Astrocyte (in vitro differentiated cells and primary cell): ENCODE data around the gene MBNL1. TPM values are rescaled to one million over a fixed set of nuclear protein-coding genes. Genes with fewer than 3 reads are reported as not detected.

Experiments
- DNase-seq: peaks from one replicate; pipeline ENCODE4 v3.0.0-alpha.2; 2010; ENCODE audit warnings: low read depth
- FAIRE-seq: peaks from 2 replicates; lab custom pipeline; 2011; peaks lifted over from hg19 to GRCh38; lab: Jason Lieb, UNC
- H2AFZ ChIP-seq: 2 replicates; pipeline ENCODE4 v1.6.0; 2012; ENCODE audit warnings: low read depth, low read length, inconsistent platforms
- H3K27ac ChIP-seq: 2 replicates; pipeline ENCODE4 v1.5.1; 2011; ENCODE audit warnings: low read depth, low read length, inconsistent platforms
- H3K27me3 ChIP-seq: 2 replicates; pipeline ENCODE4 v1.6.0; 2011; ENCODE audit warnings: low read length, inconsistent platforms; ENCODE audit not compliant: insufficient read depth
- H3K36me3 ChIP-seq: 2 replicates; pipeline ENCODE4 v1.5.1; 2011; ENCODE audit warnings: low read length, inconsistent platforms; ENCODE audit not compliant: insufficient read depth
- H3K4me1 ChIP-seq: 2 replicates; pipeline ENCODE4 v1.5.1; 2011; ENCODE audit warnings: low read length, inconsistent platforms; ENCODE audit not compliant: insufficient read depth
- H3K4me2 ChIP-seq: 2 replicates; pipeline ENCODE4 v1.6.0; 2012; ENCODE audit warnings: low read length, inconsistent platforms
- H3K4me3 ChIP-seq: 2 replicates; pipeline ENCODE4 v1.5.1; 2011; ENCODE audit warnings: low read depth, mild to moderate bottlenecking, low read length, inconsistent platforms; ENCODE audit not compliant: insufficient read depth
- H3K79me2 ChIP-seq: 2 replicates; pipeline ENCODE4 v1.6.0; 2012; ENCODE audit warnings: mild to moderate bottlenecking, low read length, inconsistent platforms; ENCODE audit not compliant: insufficient read depth
- H3K9ac ChIP-seq: 2 replicates; pipeline ENCODE4 v1.6.0; 2012; ENCODE audit warnings: mild to moderate bottlenecking, low read length, inconsistent platforms
- H3K9me3 ChIP-seq: 2 replicates; pipeline ENCODE4 v1.5.1; 2012; ENCODE audit warnings: low read depth, mild to moderate bottlenecking, low read length, inconsistent platforms; ENCODE audit not compliant: insufficient read depth
- H4K20me1 ChIP-seq: 2 replicates; pipeline ENCODE4 v1.6.0; 2012; ENCODE audit warnings: low read length, inconsistent platforms; ENCODE audit not compliant: insufficient read depth
- H3K27ac Mint-ChIP-seq: one replicate; pipeline ENCODE4 v1.8.0; 2021; ENCODE audit warnings: mild to moderate bottlenecking, mixed read lengths; ENCODE audit not compliant: unreplicated experiment
- H3K27me3 Mint-ChIP-seq: one replicate; pipeline ENCODE4 v1.8.0; 2021; ENCODE audit warnings: low read depth, mixed read lengths; ENCODE audit not compliant: unreplicated experiment
- H3K36me3 Mint-ChIP-seq: one replicate; pipeline ENCODE4 v1.8.0; 2021; ENCODE audit warnings: low read depth, mixed read lengths; ENCODE audit not compliant: unreplicated experiment
- H3K4me1 Mint-ChIP-seq: one replicate; pipeline ENCODE4 v1.8.0; 2021; ENCODE audit warnings: low read depth, mixed read lengths; ENCODE audit not compliant: unreplicated experiment
- H3K4me3 Mint-ChIP-seq: one replicate; pipeline ENCODE4 v1.8.0; 2021; ENCODE audit warnings: mild to moderate bottlenecking, moderate library complexity, mixed read lengths; ENCODE audit not compliant: unreplicated experiment
- H3K9me3 Mint-ChIP-seq: one replicate; pipeline ENCODE4 v1.8.0; 2021; ENCODE audit warnings: mild to moderate bottlenecking, mixed read lengths; ENCODE audit not compliant: unreplicated experiment
- EZH2 ChIP-seq: IDR thresholded peaks from 2 replicates; pipeline ENCODE4 v1.6.1; 2012; ENCODE audit warnings: mild to moderate bottlenecking, low read length, inconsistent platforms; ENCODE audit not compliant: insufficient read depth
- total RNA-seq: library from RNA; stranded (reverse); gene quantifications from 2 replicates; pipeline ENCODE4 v1.2.1, GENCODE V29; 2021
- TF ChIP-seq, protein P1 (sequence below): IDR thresholded peaks from 2 replicates; pipeline ENCODE4 v1.5.1; 2011; ENCODE audit warnings: low read depth, mild to moderate bottlenecking, inconsistent platforms, low read length, moderate library complexity; ENCODE audit not compliant: insufficient read depth

MBNL1 gene
- total RNA-seq, 1 donor from 2014 or later, result 93.1 TPM

DNA sequence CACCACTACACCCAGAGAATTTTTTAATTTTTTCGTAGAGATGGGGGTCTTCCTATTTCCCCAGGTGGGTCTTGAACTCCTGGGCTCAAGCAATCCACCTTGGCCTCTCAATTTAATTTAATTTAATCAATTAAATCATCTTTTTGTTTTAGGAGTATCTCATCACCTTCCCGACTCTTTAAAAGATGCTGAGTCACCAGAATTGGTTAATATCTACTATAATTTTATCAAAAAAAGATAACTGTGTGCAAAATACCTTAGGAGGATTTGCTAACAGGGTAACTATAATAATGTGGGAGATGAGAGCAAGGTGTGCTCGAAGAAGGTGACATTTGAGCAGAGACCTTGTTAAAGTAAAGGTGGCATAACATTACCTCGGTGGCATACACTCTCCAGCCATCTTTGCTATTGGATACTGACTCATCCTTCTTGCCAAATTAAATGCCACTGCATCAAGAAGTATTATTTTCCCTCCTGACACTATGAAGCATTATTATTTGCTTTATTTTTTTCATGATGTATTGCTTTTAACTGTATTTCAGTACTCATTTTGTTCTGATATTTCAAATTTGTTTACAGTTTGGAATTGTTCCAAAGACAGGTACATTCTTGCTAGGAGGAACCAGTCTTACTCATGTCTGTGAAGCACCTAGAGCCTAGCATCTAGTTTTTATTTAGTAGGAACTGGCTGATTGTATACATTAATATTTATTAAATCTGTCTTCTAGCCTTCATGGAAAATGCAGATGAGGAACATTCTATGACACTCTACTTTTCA lies 200.7 kb downstream of the MBNL1 start:
- no peaks in the 10 kb centered on the region for H3K27me3 Mint-ChIP-seq
- no peak overlapping the region for H3K9ac ChIP-seq
- no peaks in the 10 kb centered on the region for H3K9me3 ChIP-seq
- no peaks in the 10 kb centered on the region for H3K27me3 ChIP-seq
- FAIRE-seq (no peak), DNase-seq (no peak)
- TF ChIP-seq, protein P1, sequence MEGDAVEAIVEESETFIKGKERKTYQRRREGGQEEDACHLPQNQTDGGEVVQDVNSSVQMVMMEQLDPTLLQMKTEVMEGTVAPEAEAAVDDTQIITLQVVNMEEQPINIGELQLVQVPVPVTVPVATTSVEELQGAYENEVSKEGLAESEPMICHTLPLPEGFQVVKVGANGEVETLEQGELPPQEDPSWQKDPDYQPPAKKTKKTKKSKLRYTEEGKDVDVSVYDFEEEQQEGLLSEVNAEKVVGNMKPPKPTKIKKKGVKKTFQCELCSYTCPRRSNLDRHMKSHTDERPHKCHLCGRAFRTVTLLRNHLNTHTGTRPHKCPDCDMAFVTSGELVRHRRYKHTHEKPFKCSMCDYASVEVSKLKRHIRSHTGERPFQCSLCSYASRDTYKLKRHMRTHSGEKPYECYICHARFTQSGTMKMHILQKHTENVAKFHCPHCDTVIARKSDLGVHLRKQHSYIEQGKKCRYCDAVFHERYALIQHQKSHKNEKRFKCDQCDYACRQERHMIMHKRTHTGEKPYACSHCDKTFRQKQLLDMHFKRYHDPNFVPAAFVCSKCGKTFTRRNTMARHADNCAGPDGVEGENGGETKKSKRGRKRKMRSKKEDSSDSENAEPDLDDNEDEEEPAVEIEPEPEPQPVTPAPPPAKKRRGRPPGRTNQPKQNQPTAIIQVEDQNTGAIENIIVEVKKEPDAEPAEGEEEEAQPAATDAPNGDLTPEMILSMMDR, result no peak
- TF ChIP-seq EZH2, result no peak
- peaks cover 11% of the 10 kb centered on the region for H3K36me3 ChIP-seq
- H3K27ac ChIP-seq, result no peak overlapping the region
- H3K79me2 ChIP-seq, result no peaks in the 10 kb centered on the region
- no peak overlapping the region for H3K4me3 ChIP-seq
- no peak overlapping the region for H3K4me3 Mint-ChIP-seq
- no peaks in the 10 kb centered on the region for H3K4me1 ChIP-seq
- H2AFZ ChIP-seq, result no peak overlapping the region
- peaks cover 1% of the 10 kb centered on the region for H3K36me3 Mint-ChIP-seq
- no peaks in the 10 kb centered on the region for H3K4me1 Mint-ChIP-seq
- H3K4me2 ChIP-seq, result no peak overlapping the region
- no peak overlapping the region for H3K27ac Mint-ChIP-seq
- H3K9me3 Mint-ChIP-seq, result no peaks in the 10 kb centered on the region
- H4K20me1 ChIP-seq, result no peaks in the 10 kb centered on the region

DNA sequence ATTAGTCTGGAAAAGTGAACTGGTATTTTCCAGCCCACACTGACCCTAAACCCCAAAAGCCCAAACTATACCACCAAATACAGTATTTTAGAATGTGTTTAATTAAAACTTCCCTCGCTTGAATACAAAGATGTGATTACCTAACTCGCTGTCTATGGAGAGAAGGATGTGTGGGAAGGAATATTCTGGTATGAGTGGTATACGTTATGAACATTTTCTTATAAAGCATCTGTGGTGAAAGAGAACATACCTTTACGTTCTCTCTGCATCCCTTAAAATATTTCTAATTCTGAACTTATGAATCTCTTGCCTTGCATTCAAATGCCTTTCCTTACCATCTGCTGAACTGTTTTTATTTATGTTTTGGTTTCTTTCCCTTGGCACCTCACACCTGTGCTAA lies 201.4 kb downstream of the MBNL1 start:
- TF ChIP-seq, protein P1, result no peak
- TF ChIP-seq EZH2, result no peak
- no peak overlapping the region for H2AFZ ChIP-seq
- H3K4me3 Mint-ChIP-seq, result no peak overlapping the region
- H3K27ac Mint-ChIP-seq, result no peak overlapping the region
- H3K4me3 ChIP-seq, result no peak overlapping the region
- no peaks in the 10 kb centered on the region for H3K27me3 ChIP-seq
- H3K27me3 Mint-ChIP-seq, result no peaks in the 10 kb centered on the region
- no peaks in the 10 kb centered on the region for H3K9me3 Mint-ChIP-seq
- FAIRE-seq (no peak), DNase-seq (no peak)
- no peaks in the 10 kb centered on the region for H4K20me1 ChIP-seq
- no peak overlapping the region for H3K9ac ChIP-seq
- peaks cover 1% of the 10 kb centered on the region for H3K36me3 Mint-ChIP-seq
- H3K9me3 ChIP-seq, result no peaks in the 10 kb centered on the region
- H3K4me2 ChIP-seq, result no peak overlapping the region
- no peaks in the 10 kb centered on the region for H3K4me1 Mint-ChIP-seq
- H3K79me2 ChIP-seq, result no peaks in the 10 kb centered on the region
- H3K4me1 ChIP-seq, result no peaks in the 10 kb centered on the region
- peaks cover 6% of the 10 kb centered on the region for H3K36me3 ChIP-seq
- H3K27ac ChIP-seq, result no peak overlapping the region

DNA sequence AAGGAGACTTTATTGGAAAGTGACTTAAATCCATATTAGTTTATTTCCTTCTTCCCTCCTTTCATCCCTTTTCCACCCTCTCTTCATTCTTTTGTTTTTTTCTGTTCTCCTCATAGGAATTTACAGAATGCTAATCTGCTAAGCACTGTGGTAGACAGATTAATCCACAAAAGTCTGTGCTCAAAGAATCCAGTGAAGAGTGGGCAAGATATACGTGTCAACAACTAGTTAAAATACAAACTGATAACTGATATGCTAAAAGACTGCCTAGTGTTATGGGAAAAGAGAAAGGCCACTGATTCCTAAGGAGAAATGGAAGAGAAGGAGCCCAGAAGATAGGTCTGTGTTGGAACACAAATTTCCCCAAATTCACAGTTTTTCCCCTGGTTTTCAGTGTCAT lies 202.2 kb downstream of the MBNL1 start:
- H3K4me3 ChIP-seq, result no peak overlapping the region
- no peaks in the 10 kb centered on the region for H3K27me3 ChIP-seq
- H3K79me2 ChIP-seq, result no peaks in the 10 kb centered on the region
- no peak overlapping the region for H3K9ac ChIP-seq
- H3K27ac ChIP-seq, result no peak overlapping the region
- H2AFZ ChIP-seq, result no peak overlapping the region
- TF ChIP-seq EZH2, result no peak
- H3K4me1 ChIP-seq, result no peaks in the 10 kb centered on the region
- H3K36me3 Mint-ChIP-seq, result peaks cover 1% of the 10 kb centered on the region
- no peaks in the 10 kb centered on the region for H3K9me3 Mint-ChIP-seq
- H3K36me3 ChIP-seq, result no peaks in the 10 kb centered on the region
- no peak overlapping the region for H3K4me3 Mint-ChIP-seq
- H3K27ac Mint-ChIP-seq, result no peak overlapping the region
- DNase-seq (no peak), FAIRE-seq (no peak)
- no peaks in the 10 kb centered on the region for H3K27me3 Mint-ChIP-seq
- H4K20me1 ChIP-seq, result no peaks in the 10 kb centered on the region
- no peaks in the 10 kb centered on the region for H3K4me1 Mint-ChIP-seq
- H3K4me2 ChIP-seq, result no peak overlapping the region
- H3K9me3 ChIP-seq, result no peaks in the 10 kb centered on the region
